GM12878 (cell line): Measurements from ENCODE around the gene INF2.

Experiments
- CREB1 ChIP-seq: IDR thresholded peaks from 2 replicates; pipeline ENCODE4 v1.6.1; 2012; ENCODE audit warnings: low read depth, mild to moderate bottlenecking, inconsistent platforms
- TBL1XR1 ChIP-seq: IDR thresholded peaks from 2 replicates; pipeline ENCODE4 v1.6.1; 2012; ENCODE audit warnings: low read depth, low read length, improper control_type of control experiment
- ZBTB4 ChIP-seq: fragments of 450-650 bp; formaldehyde crosslinking; IDR thresholded peaks from 2 replicates; pipeline ENCODE4 v1.4.0; 2022; ENCODE audit warnings: mild to moderate bottlenecking, moderate library complexity

DNA sequence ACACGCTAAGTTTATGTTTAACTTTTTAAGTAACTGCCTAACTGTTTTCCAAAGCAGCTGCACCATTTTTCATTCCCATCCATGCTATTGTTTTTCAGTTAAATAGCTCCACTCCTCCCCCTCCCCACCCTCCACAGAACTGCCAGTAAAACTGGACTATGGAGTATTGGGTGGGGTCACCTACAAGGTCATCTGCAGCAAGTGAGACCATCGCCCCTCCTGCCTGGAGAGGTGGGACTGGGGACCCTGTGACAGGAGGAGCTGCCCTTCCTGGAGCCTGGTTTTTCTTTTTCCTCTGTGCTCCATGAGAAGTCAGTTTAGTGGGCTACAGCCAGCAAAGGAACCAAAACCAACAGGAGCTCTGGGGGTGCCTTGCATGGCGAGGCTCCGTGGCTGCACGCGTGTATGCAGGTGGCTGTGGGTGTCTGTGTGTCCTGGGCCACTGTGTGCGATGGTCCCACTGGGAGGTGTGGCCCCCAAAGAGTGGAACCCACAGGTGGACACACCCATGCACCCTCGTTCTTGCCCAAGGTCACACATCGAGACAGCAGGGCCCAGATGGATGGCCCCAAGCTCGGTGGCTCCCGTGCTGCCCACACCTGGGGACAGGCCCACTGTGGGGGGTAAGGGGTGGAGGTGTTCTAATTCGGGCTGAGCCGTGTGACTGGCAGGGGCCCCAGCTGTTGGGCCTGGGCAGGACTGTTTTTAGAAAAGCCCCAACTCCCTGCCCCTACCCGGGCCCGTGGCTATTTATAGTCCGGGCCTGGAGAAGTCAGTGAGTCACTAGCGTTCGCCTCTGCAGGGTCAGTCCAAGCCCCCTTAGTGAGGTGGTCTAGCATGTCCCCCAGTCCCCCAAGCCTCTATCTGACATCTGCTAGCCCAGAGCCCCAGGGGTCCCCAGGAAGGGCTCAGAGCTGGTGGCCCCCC lies 32.4 kb downstream of the INF2 start:
- TF ChIP-seq TBL1XR1, result no peak
- no peak for TF ChIP-seq ZBTB4 (CRISPR knock-in tag)
- no peak for TF ChIP-seq CREB1
